Naive thymus-derived CD4-positive, alpha-beta T cell (primary cell): ENCODE data around the gene CSH2. TPM values are rescaled to one million over a fixed set of nuclear protein-coding genes. Genes with fewer than 3 reads are reported as not detected.
A peak's percentile ranks its signal among the peaks of the same experiment; 100 is the strongest.
"Not testable (repeated sequence)": the region's sequence is repeated elsewhere in the genome, so short reads cannot be mapped to it uniquely, and the experiment has no call there.

Source experiments
- ATAC-seq: fragments of 150-1000 bp; cut with Tn5 transposase; 2 replicates; pipeline ENCODE4 v1.10.0; 2021; ENCODE audit warnings: mild to moderate bottlenecking, moderate library complexity
- CTCF ChIA-PET: fragments of 350-600 bp; sonication (Branson Sonifier 250); formaldehyde crosslinking; loops from one replicate; lab custom pipeline; 2021; ENCODE audit warnings: antibody characterized with exemption; lab: Charles Lee
- POLR2A ChIA-PET: fragments of 350-600 bp; sonication (Branson Sonifier 250); formaldehyde crosslinking; loops from one replicate; lab custom pipeline; 2021; ENCODE audit warnings: antibody characterized with exemption, inconsistent platforms; lab: Charles Lee
- DNase-seq, 9 donors: peaks; one replicate each; pipeline versions ENCODE4 v3.0.0 to v3.0.0-alpha.2; 2020 to 2022; ENCODE audit warnings: mixed read lengths in 1 of 9
- H3K27ac ChIP-seq: one replicate; pipeline ENCODE4 v1.7.0; 2013; ENCODE audit warnings: mild to moderate bottlenecking, low read depth, low read length, moderate library complexity
- H3K27me3 ChIP-seq, 2 donors: one replicate each; pipeline ENCODE4 v1.7.0; 2013; ENCODE audit warnings: low read length in 2 of 2, mild to moderate bottlenecking in 2 of 2, moderate library complexity in 2 of 2; ENCODE audit not compliant: control insufficient read depth in 2 of 2, insufficient read depth in 2 of 2
- H3K36me3 ChIP-seq, 3 experiments: 1 replicate in 2 of 3; 2 replicates in 1 of 3; pipeline ENCODE4 v1.7.0; 2013; ENCODE audit warnings: low read length in 3 of 3, mild to moderate bottlenecking in 3 of 3, moderate library complexity in 1 of 3; ENCODE audit not compliant: insufficient read depth in 3 of 3, control insufficient read depth in 2 of 3
- H3K4me1 ChIP-seq, 2 donors: one replicate each; pipeline ENCODE4 v1.7.0; 2013; ENCODE audit warnings: low read length in 2 of 2, mild to moderate bottlenecking in 2 of 2, moderate library complexity in 1 of 2; ENCODE audit not compliant: control insufficient read depth in 2 of 2, insufficient read depth in 2 of 2
- H3K4me3 ChIP-seq: 2 replicates; pipeline ENCODE4 v1.7.0; 2013; ENCODE audit warnings: mild to moderate bottlenecking, low read length
- H3K9me3 ChIP-seq, 3 experiments: 1 replicate in 2 of 3; 2 replicates in 1 of 3; pipeline ENCODE4 v1.7.0; 2013; ENCODE audit warnings: low read length in 3 of 3; ENCODE audit not compliant: control insufficient read depth in 2 of 3
- H3K27ac Mint-ChIP-seq, 9 donors: one replicate each; pipeline ENCODE4 v1.8.0; 2020 to 2022; ENCODE audit warnings: mixed read lengths in 9 of 9, mild to moderate bottlenecking in 8 of 9, moderate library complexity in 5 of 9, inconsistent platforms in 2 of 9
- H3K27me3 Mint-ChIP-seq, 5 donors: one replicate each; pipeline ENCODE4 v1.8.0; 2021 to 2022; ENCODE audit warnings: mixed read lengths in 5 of 5, mild to moderate bottlenecking in 1 of 5
- H3K36me3 Mint-ChIP-seq, 5 donors: one replicate each; pipeline ENCODE4 v1.8.0; 2020 to 2022; ENCODE audit warnings: mixed read lengths in 5 of 5, mild to moderate bottlenecking in 3 of 5, inconsistent platforms in 1 of 5
- H3K4me1 Mint-ChIP-seq, 7 donors: one replicate each; pipeline ENCODE4 v1.8.0; 2020 to 2022; ENCODE audit warnings: mixed read lengths in 7 of 7, mild to moderate bottlenecking in 3 of 7, inconsistent platforms in 1 of 7
- H3K4me3 Mint-ChIP-seq, 10 donors: one replicate each; pipeline ENCODE4 v1.8.0; 2020 to 2022; ENCODE audit warnings: mild to moderate bottlenecking in 10 of 10, mixed read lengths in 10 of 10, moderate library complexity in 6 of 10, inconsistent platforms in 2 of 10
- H3K9me3 Mint-ChIP-seq, 11 donors: one replicate each; pipeline ENCODE4 v1.8.0; 2020 to 2022; ENCODE audit warnings: mixed read lengths in 11 of 11, mild to moderate bottlenecking in 4 of 11, inconsistent platforms in 1 of 11, moderate library complexity in 1 of 11
- intact Hi-C, 2 donors: fragments of 100-400 bp; cut with micrococcal nuclease; formaldehyde crosslinking; loops; one replicate each; pipeline ENCODE4 v1.15.1; 2023
- polyA plus RNA-seq, 2 donors: library from polyadenylated mRNA; unstranded; fragments of 300-500 nt; fragmentation: Illumina TruSeq; gene quantifications; one replicate each; pipeline ENCODE4 v1.2.3, GENCODE V29; 2021
- total RNA-seq, 6 experiments: library from RNA in 5 of 6; stranded (reverse) in 5 of 6; gene quantifications; 1 replicate in 5 of 6; 2 replicates in 1 of 6; pipeline ENCODE4 v1.2.3 and lab custom pipeline; 2021 to 2026

CSH2 gene
- total and polyA plus RNA-seq, 7 experiments from 2014 or later: 4.2 to 5.3 TPM; not detected in 5

GRCh38 chr17:63892316-63893037, 19.0 kb upstream of the CSH2 start:
- H3K27ac ChIP-seq, H3K4me3 Mint-ChIP-seq, H3K4me3 ChIP-seq, H3K36me3 ChIP-seq, H3K9me3 ChIP-seq, H3K27ac Mint-ChIP-seq, H3K9me3 Mint-ChIP-seq, ATAC-seq, H3K27me3 ChIP-seq, DNase-seq, H3K4me1 ChIP-seq, POLR2A ChIA-PET, H3K36me3 Mint-ChIP-seq, H3K4me1 Mint-ChIP-seq, intact Hi-C loops, CTCF ChIA-PET: not testable (repeated sequence)
- H3K27me3 Mint-ChIP-seq: peaks cover 0 to 42% (median 4%) of the 10 kb centered on the region in 5 donors

DNA sequence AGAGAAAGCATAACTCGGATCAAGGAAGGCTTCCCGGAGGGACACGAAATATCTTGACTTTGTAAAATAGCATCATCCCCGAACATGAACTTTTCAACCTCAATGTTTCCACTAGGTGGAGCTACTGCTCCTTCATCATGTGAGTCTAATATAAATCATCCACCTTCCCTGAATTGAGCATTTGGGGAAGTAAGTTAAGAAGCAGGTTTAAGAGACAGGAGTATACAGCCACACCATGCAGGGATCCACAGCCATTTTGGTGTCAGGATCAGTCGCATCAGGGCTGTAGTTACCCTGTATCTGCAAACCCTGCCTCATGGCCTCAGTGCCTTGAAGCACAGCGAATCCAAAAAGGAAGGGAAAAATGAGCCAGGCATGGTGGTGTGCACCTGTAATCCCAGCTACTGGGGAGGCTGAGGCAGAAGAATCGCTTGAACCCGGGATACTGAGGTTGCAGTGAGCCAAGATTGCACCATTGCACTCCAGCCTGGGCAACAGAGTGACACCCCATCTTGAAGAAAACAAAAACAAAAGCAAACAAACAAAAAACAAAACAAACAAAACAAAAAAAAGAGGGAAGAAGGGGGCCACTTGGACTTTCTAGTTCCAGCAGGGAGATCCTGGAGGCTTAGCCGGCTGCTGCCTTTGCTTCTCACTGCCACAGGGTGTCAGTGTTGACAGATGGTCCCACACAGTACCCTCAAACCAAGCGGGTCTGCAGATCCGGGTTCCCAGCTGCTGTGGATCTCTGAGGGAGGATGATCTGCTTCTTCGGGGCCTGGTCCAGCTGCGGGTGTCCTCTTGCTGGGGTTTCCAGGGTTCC, 15.8 kb upstream of the CSH2 start:
- H3K36me3 Mint-ChIP-seq, H3K4me1 ChIP-seq, H3K4me1 Mint-ChIP-seq, intact Hi-C loops, POLR2A ChIA-PET, H3K9me3 ChIP-seq, H3K4me3 Mint-ChIP-seq, H3K27me3 ChIP-seq, H3K4me3 ChIP-seq, H3K9me3 Mint-ChIP-seq, H3K27ac ChIP-seq, H3K36me3 ChIP-seq: not testable (repeated sequence)
- CTCF ChIA-PET: interaction anchor here (1.0 to 1.2 kb wide), 3 partner anchors 14 to 381 kb away, joined by 3 to 5 read pairs (median 4); no protein-coding TSS in a partner anchor
- DNase-seq (peak in 5 of 9 donors; percentile 23 to 36 (median 31)), ATAC-seq (peak; percentile 87)
- H3K27me3 Mint-ChIP-seq: peaks cover 0 to 44% (median 4%) of the 10 kb centered on the region in 5 donors
- H3K27ac Mint-ChIP-seq: peak overlapping the region in 1 of 9 donors; percentile 47

DNA sequence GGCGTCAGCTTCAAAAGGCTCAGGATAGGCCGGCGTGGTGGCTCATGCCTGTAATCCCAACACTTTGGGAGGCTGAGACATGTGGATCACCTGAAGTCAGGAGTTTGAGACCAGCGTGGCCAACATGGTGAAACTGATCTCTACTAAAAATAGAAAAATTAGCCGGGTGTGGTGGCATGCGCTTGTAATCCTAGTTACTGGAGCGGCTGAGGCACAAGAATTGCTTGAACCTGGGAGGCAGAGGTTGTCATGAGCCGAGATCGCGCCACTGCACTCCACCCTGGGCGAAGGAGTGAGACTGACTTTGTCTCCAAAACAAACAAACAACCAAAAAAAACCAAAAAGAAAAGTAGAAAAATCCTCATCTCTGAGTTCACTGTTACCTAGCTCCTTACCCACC, 11.6 kb upstream of the CSH2 start:
- CTCF ChIA-PET, POLR2A ChIA-PET, ATAC-seq, H3K36me3 ChIP-seq, H3K36me3 Mint-ChIP-seq, H3K4me3 Mint-ChIP-seq, H3K4me1 ChIP-seq, H3K4me3 ChIP-seq, intact Hi-C loops, H3K4me1 Mint-ChIP-seq, H3K27ac Mint-ChIP-seq, DNase-seq, H3K27ac ChIP-seq, H3K9me3 Mint-ChIP-seq, H3K9me3 ChIP-seq, H3K27me3 ChIP-seq: not testable (repeated sequence)
- H3K27me3 Mint-ChIP-seq: peaks cover 0 to 18% (median 4%) of the 10 kb centered on the region in 5 donors

GRCh38 chr17:63882626-63883126, 9.2 kb upstream of the CSH2 start:
- H3K36me3 Mint-ChIP-seq, H3K27ac Mint-ChIP-seq, H3K36me3 ChIP-seq, DNase-seq, H3K9me3 Mint-ChIP-seq, H3K27me3 Mint-ChIP-seq, H3K4me3 Mint-ChIP-seq, ATAC-seq, H3K4me1 ChIP-seq, H3K4me3 ChIP-seq, H3K27me3 ChIP-seq, intact Hi-C loops, H3K4me1 Mint-ChIP-seq, H3K9me3 ChIP-seq, H3K27ac ChIP-seq: not testable (repeated sequence)
- POLR2A ChIA-PET: interaction anchor here (0.8 kb wide), 1 partner anchor 180 kb away, joined by 3 read pairs; no protein-coding TSS in a partner anchor
- CTCF ChIA-PET: interaction anchor here (0.6 to 1.9 kb wide), 3 partner anchors 17 to 1143 kb away, joined by 3 to 5 read pairs (median 3); no protein-coding TSS in a partner anchor

DNA sequence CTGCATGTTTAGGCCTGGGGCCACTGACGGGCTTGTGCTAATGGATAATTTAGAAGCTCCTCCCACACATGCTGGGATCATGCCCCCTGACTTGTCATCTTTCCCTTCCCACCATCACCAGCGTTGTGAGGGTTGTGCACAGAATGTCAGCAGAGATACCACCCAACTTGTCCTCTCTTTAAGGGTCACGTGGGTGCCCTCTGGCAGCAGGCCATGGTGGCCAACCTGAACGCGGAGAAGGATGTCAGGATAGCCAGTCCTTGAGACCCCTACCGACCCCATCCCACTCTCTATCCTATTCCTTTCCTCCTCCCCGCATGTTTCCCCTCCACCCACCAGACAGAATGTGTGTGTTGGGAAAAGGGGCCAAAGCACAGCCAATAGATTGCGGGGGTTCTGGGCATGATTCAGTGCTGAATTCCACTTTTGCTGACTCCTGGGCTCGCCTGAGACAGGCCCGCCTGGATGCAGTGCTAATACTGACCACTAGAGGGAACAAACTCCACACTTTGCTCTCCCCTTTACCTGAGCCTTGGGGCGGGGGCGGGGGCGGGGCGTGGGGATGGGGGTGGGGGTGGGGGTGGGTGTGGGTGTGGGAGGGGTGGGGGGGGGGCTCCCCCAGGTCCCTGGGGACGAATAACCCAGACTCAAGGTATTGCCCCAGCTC, 8.6 kb upstream of the CSH2 start, which contains the start of gene GH2:
GH2 (minus strand) TSS at position 10 of the 667 bp plus-strand sequence. CDS start 143 bp downstream, outside the sequence.
- Histone ChIP-seq H3K27me3 (no peaks in the 10 kb centered on the region), H3K27ac (no peak within 1 kb of the TSS), H3K4me3 (no peak within 1 kb of the TSS), H3K4me1 (no peaks in the 10 kb centered on the region), H3K9me3 (no peaks in the 10 kb centered on the region), H3K36me3 (no peaks in the 10 kb centered on the region)
- ChIA-PET POLR2A (no interaction called here), CTCF (interaction anchor here (0.9 to 1.9 kb wide), 2 partner anchors 15 to 16 kb away, joined by 3 to 5 read pairs; no protein-coding TSS in a partner anchor)
- DNase-seq (peak in 8 of 9 donors; percentile 32 to 69 (median 52)), ATAC-seq (peak; percentile 94)
- Mint-ChIP-seq H3K4me1 (peaks cover 0 to 2% (median 0%) of the 10 kb centered on the region in 7 donors), H3K4me3 (no peak within 1 kb of the TSS), H3K27ac (no peak within 1 kb of the TSS), H3K9me3 (no peaks in the 10 kb centered on the region), H3K36me3 (no peaks in the 10 kb centered on the region), H3K27me3 (peaks cover 0 to 3% (median 0%) of the 10 kb centered on the region in 5 donors)
- intact Hi-C loops: no loop called here

GRCh38 chr17:63881337-63881736, 7.9 kb upstream of the CSH2 start:
- POLR2A ChIA-PET, H3K27ac Mint-ChIP-seq, H3K36me3 Mint-ChIP-seq, ATAC-seq, intact Hi-C loops, H3K36me3 ChIP-seq, H3K4me1 ChIP-seq, H3K4me3 Mint-ChIP-seq, H3K27me3 ChIP-seq, H3K9me3 ChIP-seq, DNase-seq, H3K27me3 Mint-ChIP-seq, H3K9me3 Mint-ChIP-seq, H3K4me1 Mint-ChIP-seq, H3K27ac ChIP-seq, H3K4me3 ChIP-seq: not testable (repeated sequence)
- CTCF ChIA-PET: interaction anchor here (0.7 to 1.1 kb wide), 3 partner anchors 14 to 681 kb away, joined by 3 to 4 read pairs (median 3); no protein-coding TSS in a partner anchor
